Measurements from ENCODE around the gene RNU7-1. TPM values are rescaled to one million over a fixed set of nuclear protein-coding genes. Genes with fewer than 3 reads are reported as not detected.

RNU7-1 gene
- total and polyA plus RNA-seq, 9 of the 15 experiments (the other 6 are each of a cell fraction or from before 2014, with no cell fraction given), result not detected

DNA sequence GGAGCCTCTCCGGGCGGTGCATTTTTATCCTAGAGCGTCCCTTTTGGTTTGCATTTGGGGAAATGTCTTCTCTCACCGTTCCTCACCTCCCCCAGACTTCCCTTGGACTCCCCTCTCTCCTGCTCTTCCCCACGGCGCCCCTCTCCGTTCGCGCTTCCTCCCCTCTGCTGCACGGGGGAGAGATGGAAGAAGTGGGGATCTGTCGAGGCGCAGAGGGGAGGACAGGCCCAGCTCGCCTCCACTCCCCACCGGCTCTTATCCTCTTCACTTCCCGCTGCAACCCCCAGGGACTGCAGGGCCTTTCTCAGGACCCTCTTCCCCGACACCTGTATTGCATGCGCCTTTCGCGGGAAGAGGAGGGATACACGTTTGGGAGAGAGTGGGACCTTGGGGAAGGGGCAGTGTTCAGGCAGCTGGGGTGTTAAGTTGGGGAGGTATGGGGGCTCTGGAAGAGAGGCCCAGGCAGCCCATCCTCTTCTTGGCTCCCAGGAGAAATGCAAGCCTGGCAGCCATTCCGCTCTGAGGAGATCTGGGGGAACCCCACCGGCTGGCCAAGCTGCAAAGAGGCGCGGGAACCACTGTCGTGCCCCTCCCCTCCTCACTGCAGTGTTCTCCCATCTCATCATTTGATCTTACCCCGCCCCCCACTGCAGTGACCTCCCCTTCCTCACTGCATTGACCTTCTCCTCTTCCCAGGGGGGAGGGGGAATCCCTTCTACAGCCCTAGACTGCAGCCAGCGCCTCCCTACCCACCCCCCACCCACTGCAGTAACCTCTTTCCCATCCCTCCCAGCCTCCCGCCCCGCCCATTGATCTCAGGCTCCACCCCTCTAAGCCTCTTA lies 28.4 kb upstream of the RNU7-1 start:
- H3K9me3 ChIP-seq (replicated peaks; ENCODE audit: control insufficient read depth, insufficient read depth, low read depth, low read length), result no peaks in the 10 kb centered on the region
- H3K4me2 ChIP-seq (ENCODE audit: insufficient read depth, low read length), result peak overlapping the region; percentile 76
- peak overlapping the region; percentile 34 to 87; a peak in 3 of 4 replicates for H3K9ac ChIP-seq (ENCODE audit: insufficient read depth in 1 of 2, low read depth in 2 of 2, low read length in 2 of 2)
- H3K9me1 ChIP-seq (ENCODE audit: control insufficient read depth, insufficient read depth, low read length), result peaks cover 6% of the 10 kb centered on the region
- H3K36me3 ChIP-seq (ENCODE audit: control insufficient read depth, insufficient read depth, low read length), result peaks cover 19% of the 10 kb centered on the region; the same call in 2 of the 3 replicates
- ChIA-PET POLR2A (no interaction called here), CTCF (ENCODE audit: low intra/inter-chr PET ratio) (no interaction called here)
- no peak overlapping the region; the same call in 2 of the 3 replicates for H3K27ac ChIP-seq (ENCODE audit: extremely low read depth, low read depth, low read length)
- peak overlapping the region; percentile 46 for H3K4me3 ChIP-seq
- intact Hi-C loops (cut with micrococcal nuclease), result no loop called here
- peak; percentile 70 to 84 (median 72) for DNase-seq (ENCODE audit: extremely low read depth in 1 of 4, low spot score in 3 of 4)
- TF ChIP-seq, protein P1, sequence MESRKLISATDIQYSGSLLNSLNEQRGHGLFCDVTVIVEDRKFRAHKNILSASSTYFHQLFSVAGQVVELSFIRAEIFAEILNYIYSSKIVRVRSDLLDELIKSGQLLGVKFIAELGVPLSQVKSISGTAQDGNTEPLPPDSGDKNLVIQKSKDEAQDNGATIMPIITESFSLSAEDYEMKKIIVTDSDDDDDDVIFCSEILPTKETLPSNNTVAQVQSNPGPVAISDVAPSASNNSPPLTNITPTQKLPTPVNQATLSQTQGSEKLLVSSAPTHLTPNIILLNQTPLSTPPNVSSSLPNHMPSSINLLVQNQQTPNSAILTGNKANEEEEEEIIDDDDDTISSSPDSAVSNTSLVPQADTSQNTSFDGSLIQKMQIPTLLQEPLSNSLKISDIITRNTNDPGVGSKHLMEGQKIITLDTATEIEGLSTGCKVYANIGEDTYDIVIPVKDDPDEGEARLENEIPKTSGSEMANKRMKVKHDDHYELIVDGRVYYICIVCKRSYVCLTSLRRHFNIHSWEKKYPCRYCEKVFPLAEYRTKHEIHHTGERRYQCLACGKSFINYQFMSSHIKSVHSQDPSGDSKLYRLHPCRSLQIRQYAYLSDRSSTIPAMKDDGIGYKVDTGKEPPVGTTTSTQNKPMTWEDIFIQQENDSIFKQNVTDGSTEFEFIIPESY (CRISPR knock-in tag; IDR thresholded peaks at IDR 0.05), result peak; percentile 5; the same call in 1 of the 2 replicates
- TF ChIP-seq NRF1 (conservative IDR thresholded peaks at IDR 0.05 in 1 of 2, IDR thresholded peaks at IDR 0.05 in 1 of 2), result 0 out of 4 replicates have a peak, but pooled peaks have one; percentile 4 to 6
- TF ChIP-seq, protein P2, sequence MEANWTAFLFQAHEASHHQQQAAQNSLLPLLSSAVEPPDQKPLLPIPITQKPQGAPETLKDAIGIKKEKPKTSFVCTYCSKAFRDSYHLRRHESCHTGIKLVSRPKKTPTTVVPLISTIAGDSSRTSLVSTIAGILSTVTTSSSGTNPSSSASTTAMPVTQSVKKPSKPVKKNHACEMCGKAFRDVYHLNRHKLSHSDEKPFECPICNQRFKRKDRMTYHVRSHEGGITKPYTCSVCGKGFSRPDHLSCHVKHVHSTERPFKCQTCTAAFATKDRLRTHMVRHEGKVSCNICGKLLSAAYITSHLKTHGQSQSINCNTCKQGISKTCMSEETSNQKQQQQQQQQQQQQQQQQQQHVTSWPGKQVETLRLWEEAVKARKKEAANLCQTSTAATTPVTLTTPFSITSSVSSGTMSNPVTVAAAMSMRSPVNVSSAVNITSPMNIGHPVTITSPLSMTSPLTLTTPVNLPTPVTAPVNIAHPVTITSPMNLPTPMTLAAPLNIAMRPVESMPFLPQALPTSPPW (CRISPR knock-in tag; IDR thresholded peaks at IDR 0.05), result peak; percentile 46; the same call in 1 of the 2 replicates
- TF ChIP-seq GATA2 (CRISPR knock-in tag; IDR thresholded peaks at IDR 0.05), result 0 out of 2 replicates have a peak, but pooled peaks have one; percentile 34
- TF ChIP-seq POLR2A (conservative IDR thresholded peaks at IDR 0.05), result no peak
- H4K20me1 ChIP-seq (replicated peaks; ENCODE audit: control insufficient read depth, insufficient read depth, low read length), result no peaks in the 10 kb centered on the region
- BruUV-seq (replicated peaks), result no TSS peak
- peaks cover 19% of the 10 kb centered on the region for H3K79me2 ChIP-seq (ENCODE audit: control insufficient read depth, insufficient read depth, low read length)
- WGBS (ENCODE audit: insufficient coverage, low coverage, missing lambda C conversion rate), result 23% methylated on average over 7 of the region's 29 CpGs
- H2AFZ ChIP-seq (ENCODE audit: low read depth, low read length), result peak overlapping the region; percentile 59
- in situ Hi-C loops (cut with MboI), result no loop called here
- peaks cover 12 to 40% of the 10 kb centered on the region in 2 experiments; a peak in 4 of 5 replicates for H3K4me1 ChIP-seq (replicated peaks in 1 of 2; ENCODE audit: control insufficient read depth in 2 of 2, insufficient read depth in 2 of 2, low read length in 2 of 2)
- peak; percentile 77 for ATAC-seq
- FAIRE-seq, result no peak
- no peaks in the 10 kb centered on the region for H3K27me3 ChIP-seq (ENCODE audit: control insufficient read depth in 2 of 2, insufficient read depth in 2 of 2, low read length in 2 of 2)

All from K562 (cell line).